Medulla oblongata (tissue), 1 donor: Measurements from ENCODE around the gene AGT.
"Not testable (repeated sequence)": the region's sequence is repeated elsewhere in the genome, so short reads cannot be mapped to it uniquely, and the experiment has no call there.

Experiments used
- DNase-seq: peaks from one replicate; pipeline ENCODE4 v3.0.0-alpha.2; 2015; ENCODE audit errors: extremely low spot score

AGT gene

DNA sequence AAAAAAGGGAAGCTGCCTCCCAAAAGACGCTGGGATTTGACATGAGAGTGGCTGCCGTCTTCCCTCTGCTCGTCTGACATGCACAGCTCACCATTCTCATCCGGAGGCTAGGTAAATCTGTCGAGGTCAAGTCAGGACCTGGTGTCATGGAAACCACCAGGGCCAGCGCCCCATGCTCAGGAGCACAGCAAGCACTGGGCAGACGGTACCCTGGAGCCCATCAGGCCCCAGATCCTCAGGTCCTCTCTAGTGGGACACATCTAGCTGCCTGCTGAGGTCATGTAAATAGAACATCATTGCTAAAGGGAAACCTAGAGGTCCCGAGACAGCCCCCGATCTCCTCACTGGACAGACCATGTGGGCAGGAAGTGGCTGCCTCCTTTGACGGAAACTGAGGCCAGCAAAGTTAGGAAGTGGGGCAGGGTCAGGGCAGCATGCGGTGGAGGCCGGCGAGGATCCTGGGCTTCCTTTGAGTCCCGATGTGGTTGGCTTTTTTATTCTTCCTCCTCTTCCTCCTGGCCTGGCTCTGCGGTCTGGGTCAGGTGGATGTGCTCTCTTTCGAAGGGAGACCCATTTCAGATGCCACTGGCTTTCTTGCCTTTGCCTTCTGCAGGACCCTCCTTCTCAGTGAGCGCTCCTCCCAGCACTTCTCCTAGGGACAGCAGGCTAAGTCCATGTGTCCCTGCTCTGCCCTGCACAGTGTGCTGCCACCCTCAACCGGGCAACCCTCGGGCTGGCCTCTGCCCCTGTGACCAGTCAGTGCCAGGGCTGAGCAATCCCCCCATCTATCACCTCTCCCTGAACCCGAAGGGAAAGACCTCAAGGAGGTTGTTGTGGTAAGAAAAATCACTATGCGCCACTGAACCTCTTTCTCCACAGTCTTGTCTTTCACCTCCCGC is 5.9 kb downstream of the AGT start:
- no peak for DNase-seq

GRCh38 chr1:230706887-230707731 is 6.8 kb downstream of the AGT start:
- DNase-seq, result no peak

DNA sequence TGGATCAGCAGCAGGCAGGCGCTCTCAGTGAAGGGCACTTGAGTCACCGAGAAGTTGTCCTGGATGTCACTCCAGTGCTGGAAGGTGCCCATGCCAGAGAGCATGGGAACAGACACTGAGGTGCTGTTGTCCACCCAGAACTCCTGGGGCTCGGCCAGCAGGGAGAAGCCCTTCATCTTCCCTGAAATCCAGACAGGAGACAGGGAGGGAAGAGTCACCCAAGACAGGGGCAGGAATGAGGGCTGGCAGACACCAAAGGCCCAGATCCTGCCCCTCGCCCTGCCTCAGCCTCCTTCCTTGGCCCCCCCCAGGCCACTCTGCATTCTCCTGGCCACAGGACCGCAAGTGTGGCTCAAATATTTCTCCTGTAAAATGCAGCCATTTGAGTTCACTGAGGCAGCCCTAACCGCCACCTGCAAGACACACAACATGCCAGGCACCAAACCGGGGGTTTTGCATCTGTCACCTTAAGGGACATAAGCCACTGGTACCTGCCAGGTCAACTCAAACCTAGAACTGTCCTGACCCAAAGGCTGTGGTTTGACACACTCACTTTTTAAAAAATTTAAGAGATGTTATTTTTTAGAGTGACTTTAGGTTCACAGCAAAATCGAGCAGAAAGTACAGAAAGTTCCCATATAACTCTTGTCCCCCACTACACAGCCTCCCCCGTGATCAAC is 7.8 kb downstream of the AGT start:
- DNase-seq, result no peak

GRCh38 chr1:230705289-230706019 is 8.5 kb downstream of the AGT start:
- no peak for DNase-seq

GRCh38 chr1:230704830-230705229 is 9.1 kb downstream of the AGT start:
- no peak for DNase-seq

DNA sequence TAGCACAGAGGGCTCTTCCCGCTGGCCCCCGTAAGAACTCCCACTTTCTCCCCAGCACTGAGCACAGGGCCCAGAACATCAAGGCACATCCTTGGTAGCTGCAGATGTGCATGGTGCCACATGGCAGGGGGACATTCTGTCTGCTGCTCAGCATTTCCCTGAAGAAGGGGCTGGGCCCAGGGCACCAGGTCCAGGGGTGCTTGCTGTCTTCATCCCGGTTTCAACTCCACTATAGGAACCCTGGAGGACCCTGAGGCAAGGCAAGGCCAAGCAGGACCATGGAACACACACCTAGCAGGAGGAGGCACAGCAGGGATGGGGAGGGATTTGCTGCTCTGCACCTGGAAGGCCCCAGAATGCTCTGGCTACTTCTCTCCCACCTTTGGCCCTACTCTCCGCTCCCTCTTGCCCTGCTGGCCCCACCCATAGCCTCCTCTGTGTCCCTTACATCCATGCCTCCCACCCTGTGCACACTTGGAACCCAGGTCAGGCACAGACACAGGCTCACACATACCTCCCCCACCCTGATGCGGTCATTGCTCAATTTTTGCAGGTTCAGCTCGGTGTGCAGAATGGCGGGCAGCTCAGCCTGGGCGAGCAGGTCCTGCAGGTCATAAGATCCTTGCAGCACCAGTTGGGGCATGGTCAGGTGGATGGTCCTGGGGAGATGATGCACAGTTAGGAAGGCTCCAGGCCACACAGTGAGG is 10.1 kb downstream of the AGT start:
- no peak for DNase-seq

DNA sequence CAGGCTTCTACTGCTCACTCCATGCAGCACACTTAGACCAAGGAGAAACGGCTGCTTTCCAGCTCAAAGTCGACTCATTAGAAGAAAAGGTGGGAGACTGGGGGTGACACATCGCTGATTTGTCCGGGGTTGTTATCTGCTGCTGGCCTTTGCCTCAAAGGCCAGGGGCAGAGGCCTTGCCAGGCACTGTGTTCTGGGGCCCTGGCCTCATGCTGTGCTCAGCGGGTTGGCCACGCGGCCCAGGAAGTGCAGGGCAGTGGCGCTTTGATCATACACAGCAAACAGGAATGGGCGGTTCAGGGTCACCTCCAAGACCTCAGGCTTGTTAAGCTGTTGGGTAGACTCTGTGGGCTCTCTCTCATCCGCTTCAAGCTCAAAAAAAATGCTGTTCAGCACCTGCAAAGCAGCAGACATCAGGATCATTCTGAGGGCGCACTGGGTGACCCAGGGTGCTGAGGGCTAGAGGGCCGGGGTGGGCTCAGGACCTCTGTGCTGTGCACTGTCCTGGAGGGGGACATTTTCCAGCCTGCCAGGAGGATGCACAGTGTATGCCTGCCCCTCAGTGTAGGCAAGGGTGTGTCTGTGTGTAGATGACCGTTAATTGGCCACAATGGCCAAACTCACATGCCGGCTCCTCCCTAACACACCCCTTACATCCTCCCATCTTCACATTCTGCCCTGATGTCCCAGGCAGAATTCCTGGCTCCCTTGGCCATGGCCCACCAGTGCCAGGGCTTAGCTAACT is 10.8 kb downstream of the AGT start:
- DNase-seq, result no peak

GRCh38 chr1:230701895-230702768 is 11.8 kb downstream of the AGT start:
- no peak for DNase-seq

DNA sequence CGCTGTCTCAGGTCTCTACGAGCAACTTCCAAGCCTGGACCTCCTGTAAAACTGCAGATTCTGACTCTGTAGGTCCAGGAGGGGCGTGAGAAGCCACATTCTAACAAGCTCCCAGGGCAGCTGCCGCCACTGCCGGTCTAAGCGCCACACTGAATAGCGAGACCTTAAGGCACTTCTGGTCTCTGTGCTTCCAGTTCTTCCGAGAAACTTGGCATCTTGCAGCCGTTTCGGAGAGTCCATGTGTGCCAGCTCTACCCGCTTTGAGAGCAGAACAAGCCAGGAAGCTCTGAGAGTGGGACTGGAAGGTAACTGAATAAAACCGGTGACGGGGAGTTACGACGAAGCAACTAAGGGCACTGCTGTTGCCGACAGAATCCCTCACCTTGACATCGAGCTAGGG is 12.5 kb downstream of the AGT start:
- peak; percentile 66 for DNase-seq

DNA sequence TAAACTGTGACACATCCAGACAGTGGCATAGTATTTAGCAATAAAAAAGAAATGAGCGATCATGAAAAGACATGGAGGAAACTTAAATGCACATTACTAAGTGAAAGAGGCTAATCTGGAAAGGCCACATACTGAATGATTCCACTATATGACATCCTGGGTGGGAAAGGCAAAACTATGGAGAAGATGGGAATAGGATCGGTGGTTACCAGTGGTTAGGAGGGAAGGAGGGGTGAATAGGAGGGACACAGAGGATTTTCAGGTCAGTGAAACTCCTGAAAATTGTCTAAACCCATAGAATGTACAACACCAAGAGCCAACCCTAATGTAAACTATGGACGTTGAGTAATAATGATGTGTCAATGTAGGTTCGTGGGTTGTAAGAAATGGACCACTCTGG is 13.8 kb downstream of the AGT start:
- no peak for DNase-seq

DNA sequence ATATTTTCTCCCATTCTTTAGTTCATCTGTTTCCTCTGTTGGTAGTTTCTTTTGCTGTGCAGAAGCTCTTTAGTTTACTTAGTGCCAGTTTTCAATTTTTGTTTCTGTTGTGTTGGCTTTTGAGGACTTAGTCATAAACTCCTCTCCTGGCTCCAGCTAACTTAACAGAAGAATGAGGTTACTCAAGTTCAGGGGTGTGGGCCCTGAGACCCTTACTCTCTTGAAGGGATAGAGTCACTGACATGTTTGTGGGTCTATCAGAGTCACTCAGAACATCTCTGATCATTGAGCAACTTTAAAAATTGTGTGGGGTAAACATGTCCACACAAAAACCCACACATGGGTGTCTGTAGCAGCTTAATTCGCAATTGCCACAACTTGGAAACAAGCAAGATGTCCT is 14.2 kb downstream of the AGT start:
- DNase-seq, result no peak

- not testable (repeated sequence) for DNase-seq
These were observed 15.0 kb downstream of the AGT start for GRCh38 chr1:230698964-230699363.

- DNase-seq, result no peak
These were observed 15.8 kb downstream of the AGT start for GRCh38 chr1:230698130-230698529.

GRCh38 chr1:230696722-230697437 is 17.0 kb downstream of the AGT start:
- no peak for DNase-seq

DNA sequence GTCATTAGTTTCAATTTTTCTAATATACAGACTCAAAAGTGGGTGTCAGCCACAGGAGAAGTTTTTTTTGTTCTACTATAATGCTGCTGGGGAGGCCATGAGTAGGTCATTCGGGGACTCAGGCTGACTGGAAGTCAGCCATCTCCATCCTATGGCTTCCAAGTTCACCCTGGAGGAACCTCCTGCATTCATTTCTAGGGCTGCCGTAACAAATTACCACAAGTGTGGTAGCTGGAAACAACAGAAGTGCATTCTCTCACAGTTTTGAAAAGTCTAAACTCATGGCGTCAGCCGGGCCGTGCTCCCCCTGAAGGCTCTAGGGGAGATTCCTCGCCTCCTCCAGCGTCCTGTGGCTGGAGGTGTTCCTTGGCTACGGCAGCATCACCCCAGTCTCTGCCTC is 17.7 kb downstream of the AGT start:
- no peak for DNase-seq

DNA sequence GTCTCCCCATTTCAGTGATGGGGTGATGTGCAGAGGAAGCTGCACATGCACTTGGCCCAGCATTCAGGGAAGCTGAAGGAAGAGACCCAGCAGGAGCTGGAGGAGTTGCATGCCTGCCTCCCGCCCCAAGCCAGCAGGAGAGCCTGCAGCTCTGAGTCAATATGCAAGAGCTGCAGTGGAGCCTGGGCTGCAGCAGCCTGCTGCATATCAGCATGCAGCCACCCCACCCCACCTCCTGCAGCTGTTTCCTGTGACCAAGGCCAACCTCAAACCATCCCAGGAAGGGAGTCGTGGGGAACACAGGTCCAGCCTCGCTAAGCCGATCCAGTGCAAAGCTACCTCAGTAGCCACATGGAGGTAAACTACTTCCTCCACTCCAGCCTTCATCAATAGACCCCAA is 18.9 kb downstream of the AGT start:
- DNase-seq, result no peak

DNA sequence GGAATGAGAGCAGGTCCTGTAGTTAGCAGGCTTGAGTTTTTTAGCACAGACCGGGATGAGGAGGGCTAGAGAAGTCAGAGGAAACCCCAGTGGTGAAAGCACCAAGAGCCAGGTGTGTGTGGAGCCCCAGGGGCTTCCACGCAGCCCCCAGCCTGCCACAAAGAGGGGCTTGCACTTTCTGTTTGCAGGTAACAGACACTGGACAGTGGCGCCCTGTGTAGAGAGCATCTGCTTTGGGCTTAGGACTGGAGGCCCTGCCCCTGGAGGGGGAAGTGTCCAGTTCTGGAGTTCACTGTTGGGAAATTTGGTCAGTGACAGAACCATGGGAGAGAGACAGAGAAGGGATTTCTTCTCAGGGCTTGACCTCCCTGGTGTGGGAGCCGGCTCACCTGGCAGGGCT is 19.5 kb downstream of the AGT start:
- DNase-seq, result no peak

- no peak for DNase-seq
These were observed 20.1 kb downstream of the AGT start for GRCh38 chr1:230693777-230694176.

DNA sequence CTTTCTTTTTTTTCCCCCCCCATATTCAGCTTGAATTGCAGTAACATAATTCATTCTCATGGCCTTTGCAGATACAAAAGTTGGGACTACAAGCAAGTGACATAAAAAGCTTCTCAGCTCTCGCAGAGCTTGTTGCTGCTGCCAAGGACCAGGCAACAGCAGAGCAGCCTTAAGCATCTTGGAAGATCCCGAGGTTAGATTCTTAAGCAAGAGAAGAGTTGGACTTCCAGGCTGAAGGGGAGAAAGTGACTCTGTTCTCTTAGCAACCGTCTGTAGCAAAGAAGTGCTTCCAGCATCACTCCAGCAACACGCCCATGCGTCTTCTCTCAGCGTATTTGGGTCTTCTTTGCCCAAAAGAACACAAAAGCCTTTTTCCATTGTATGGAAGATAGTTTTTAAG is 20.7 kb downstream of the AGT start:
- DNase-seq, result peak; percentile 75
